Kasumi-1 (cell line): ENCODE results near the gene SCIN.
"Not testable (repeated sequence)": the region's sequence is repeated elsewhere in the genome, so short reads cannot be mapped to it uniquely, and the experiment has no call there.

Source experiments
- DNase-seq, 2 experiments: peaks; one replicate each; lab custom pipeline; 2025; lab: John Stamatoyannopoulos, UW

SCIN gene

GRCh38 chr7:12647364-12648219 lies 77.1 kb downstream of the SCIN start:
- DNase-seq, result no peak

- DNase-seq, result no peak
Observed at GRCh38 chr7:12648704-12649261, 78.3 kb downstream of the SCIN start.

- DNase-seq, result no peak
Observed at GRCh38 chr7:12649348-12649747, 78.8 kb downstream of the SCIN start.

GRCh38 chr7:12650080-12650479 lies 79.6 kb downstream of the SCIN start:
- DNase-seq, result no peak

- no peak for DNase-seq
Observed at GRCh38 chr7:12653110-12653509, 82.6 kb downstream of the SCIN start.

- DNase-seq, result no peak
Observed at GRCh38 chr7:12653518-12653917, 83.0 kb downstream of the SCIN start.

GRCh38 chr7:12655161-12655560 lies 84.6 kb downstream of the SCIN start:
- DNase-seq, result no peak

DNA sequence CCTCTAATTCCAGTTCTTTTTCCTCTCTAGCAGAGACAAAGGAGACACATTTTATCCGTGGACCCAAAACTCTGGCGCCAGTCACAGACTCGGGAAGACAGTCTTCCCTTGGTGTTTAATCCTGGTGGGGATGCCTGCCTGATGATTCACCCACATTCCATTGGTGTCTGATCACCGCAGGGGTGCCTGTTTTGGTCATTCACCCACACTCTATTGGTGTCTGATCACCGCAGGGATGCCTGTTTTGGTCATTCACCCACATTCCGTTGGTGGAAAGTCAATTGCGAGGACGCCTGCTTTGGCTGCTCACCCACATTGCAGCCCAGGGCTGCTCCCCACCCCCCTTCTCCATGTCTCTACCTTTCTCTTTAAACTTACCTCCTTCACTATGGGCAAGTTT lies 89.9 kb downstream of the SCIN start:
- not testable (repeated sequence) for DNase-seq

DNA sequence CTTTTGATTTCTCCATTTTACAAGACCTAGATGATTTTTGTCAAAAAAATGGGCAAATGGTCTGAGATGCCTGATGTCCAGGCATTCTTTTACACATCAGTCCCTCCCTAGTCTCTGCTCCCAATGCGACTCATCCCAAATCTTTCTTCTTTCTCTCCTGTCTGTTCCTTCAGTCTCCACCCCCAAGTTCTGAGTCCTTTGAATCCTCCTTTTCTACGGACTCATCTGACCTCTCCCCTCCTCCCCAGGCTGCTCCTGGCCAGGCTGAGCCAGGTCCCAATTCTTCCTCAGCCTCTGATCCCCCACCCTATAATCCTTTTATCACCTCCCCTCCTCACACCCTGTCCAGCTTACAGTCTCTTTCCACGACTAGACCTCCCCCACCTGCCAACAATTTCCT lies 90.5 kb downstream of the SCIN start:
- DNase-seq, result not testable (repeated sequence)

GRCh38 chr7:12661581-12661980 lies 91.1 kb downstream of the SCIN start:
- no peak for DNase-seq

DNA sequence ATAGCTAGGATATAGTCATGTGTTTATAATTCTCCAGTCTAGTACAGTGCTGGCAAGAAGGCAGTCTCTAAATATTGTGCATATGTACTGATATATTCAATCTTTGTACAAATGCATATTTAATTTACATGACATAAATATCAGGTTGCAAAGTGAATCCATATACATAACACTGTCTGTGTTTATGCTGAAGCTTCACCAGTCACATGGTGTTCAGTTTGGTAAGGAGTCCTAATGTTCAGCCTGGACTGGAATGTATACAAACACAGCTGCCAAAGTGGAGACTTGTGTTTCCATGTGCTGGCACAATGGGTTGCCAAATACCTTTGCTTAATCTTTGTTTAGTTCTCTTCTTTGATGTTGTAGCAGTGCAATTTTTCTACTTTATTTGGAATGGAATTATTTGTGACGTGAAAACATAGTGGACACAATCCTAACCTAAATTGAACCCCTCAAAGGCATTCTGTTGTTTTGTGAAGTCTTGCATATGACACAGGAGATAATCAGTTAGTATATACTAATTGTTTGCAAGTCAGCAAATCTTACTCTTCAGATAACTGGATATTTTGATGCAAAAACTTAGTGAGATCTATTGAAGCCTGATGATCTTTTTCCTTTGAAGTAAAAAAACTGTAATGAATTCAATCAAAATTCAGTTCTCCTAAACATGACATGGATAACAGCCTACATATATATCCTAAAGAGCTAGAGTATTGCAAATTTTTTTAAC lies 99.6 kb downstream of the SCIN start:
- DNase-seq, result no peak

- DNase-seq, result peak; percentile 37 to 55
Observed at GRCh38 chr7:12670743-12671520, 100.4 kb downstream of the SCIN start.

DNA sequence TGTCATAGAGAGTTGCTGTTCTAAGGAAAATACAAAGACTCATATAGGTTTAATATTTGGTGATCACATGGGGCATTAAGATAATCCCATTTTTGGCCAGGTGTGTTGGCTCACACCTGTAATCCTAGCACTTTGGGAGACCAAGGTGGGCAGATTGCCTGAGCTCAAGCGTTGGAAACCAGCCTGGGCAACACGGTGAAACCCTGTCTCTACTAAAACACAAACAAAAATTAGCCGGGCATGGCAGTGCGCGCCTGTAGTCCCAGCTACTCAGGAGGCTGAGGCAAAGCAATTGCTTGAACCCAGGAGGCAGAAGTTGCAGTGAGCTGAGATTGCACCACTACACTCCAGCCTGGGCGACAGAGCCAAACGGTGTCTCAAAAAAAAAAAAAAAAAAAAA lies 102.9 kb downstream of the SCIN start:
- not testable (repeated sequence) for DNase-seq

DNA sequence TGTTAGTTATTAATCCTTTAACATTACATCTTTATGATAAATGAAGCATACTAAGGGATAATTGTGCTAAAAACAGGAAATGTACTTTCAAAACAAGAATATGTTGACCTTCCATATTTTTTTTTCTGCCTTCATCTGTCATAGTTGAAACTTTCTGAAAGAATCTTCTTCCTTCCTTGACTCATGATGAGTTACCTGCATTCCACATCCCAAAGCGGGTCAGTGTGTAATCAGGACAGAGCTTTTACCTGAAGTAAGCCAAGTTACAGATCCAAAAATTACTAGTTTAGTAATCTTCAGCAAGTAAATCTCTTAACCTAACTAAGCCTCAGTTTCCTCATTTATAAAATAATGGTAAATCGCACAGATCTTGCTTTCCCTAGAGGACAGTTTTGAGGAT lies 103.5 kb downstream of the SCIN start:
- DNase-seq, result no peak

- DNase-seq, result peak; percentile 23 to 54
Observed at GRCh38 chr7:12674861-12675260, 104.3 kb downstream of the SCIN start.

GRCh38 chr7:12683678-12684585 lies 113.4 kb downstream of the SCIN start:
- peak in 1 of 2 experiments; percentile 2 for DNase-seq

DNA sequence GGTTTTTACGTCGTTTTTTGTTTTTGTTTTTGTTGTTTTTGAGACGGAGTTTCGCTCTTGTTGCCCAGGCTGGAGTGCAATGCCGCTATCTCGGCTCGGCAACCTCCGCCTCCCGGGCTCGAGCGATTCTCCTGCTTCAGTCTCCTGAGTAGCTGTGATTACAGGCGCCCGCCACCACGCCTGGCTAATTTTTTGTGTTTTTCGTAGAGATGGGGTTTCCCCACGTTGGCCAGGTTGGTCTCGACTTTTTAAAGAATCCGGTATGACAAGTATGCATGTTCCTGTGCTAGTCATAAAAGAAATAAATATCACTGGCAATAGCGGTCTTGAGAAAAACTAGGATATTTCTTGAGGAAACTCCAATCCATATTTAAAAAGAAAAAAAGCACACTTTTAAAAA lies 114.2 kb downstream of the SCIN start:
- no peak for DNase-seq

DNA sequence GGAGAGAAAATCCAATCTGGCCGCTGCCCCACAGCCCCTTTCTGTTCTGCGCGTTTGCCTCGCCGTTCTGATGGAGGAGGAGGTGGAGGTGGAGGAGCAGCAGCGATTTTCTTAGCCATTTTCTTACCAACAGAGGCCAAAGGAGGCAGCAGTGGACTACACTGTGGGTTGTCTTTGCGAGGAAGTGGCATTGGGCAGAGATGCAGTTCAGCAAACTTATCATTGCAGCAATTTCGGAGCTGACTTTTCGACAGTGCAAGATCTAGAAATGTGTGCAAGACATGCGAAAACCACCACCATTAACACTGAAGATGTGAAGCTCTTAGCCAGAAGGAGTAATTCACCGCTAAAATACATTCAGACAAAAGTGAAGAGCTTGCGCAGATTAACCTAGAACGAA lies 115.0 kb downstream of the SCIN start:
- peak in 1 of 2 experiments; percentile 14 for DNase-seq

DNA sequence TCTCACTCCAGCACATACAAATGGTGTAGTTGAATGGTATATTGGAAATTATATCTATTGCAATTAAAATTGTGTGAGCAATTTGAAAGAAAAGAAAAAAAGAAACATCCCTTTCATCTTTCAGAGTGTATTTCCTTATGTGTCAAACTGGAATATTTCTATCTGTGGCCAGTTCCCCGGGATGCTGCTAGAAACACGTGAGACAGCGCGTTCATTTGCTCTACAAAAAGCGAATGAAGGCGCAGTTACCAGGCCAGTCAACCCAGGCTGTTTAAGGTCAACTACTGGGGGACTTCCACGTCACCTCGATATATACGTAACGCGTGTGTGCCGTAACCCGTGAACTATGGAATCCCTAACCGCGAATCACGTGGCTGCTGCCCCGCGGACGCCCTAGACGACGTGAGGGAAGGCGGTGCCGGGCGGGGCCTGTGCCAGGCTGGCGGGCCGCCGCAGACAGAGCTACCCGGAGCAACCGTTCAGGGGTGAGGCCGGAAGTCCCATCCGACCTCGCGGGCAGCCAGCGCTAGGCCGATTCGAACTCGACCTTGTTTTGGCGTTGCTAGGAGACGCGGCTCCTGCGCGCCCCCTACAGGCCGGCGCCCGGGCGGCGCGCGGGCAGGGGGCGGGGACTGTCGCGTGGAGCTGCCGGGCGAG lies 115.8 kb downstream of the SCIN start:
- DNase-seq, result peak; percentile 56 to 72

- peak; percentile 79 to 88 for DNase-seq
Observed at GRCh38 chr7:12686891-12687717, 116.6 kb downstream of the SCIN start, which contains the start of gene ARL4A. Gene ARL4A (plus strand): TSS chr7:12687633. CDS start chr7:12688255, 622 bp downstream.
